Activated gamma-delta T cell (primary cell): ENCODE data around the gene AFF4.
"Not testable (repeated sequence)": the region's sequence is repeated elsewhere in the genome, so short reads cannot be mapped to it uniquely, and the experiment has no call there.

Experiments used
- DNase-seq: peaks from one replicate; lab custom pipeline; 2025; lab: John Stamatoyannopoulos, UW

The AFF4 gene

GRCh38 chr5:132886064-132886823, 77.2 kb downstream of the AFF4 start:
- DNase-seq, result no peak

DNA sequence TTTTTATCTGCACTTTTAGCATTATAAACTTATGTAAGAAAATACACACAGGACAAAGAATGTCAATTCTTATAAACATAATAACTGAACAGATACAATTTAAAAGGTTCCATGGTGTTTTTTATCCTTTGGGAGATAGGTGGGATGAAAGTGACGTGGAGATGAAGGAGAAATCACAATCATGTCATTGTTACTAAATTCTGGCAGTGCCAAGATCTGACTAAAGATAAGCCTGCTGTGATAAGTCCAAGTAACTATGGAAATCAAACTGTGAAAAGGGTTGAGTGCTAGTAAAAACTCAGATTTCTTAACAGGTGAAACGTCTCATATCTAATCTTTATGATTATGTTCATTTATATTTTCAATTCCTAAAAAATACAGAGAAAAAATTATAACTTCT, 78.9 kb downstream of the AFF4 start:
- no peak for DNase-seq

DNA sequence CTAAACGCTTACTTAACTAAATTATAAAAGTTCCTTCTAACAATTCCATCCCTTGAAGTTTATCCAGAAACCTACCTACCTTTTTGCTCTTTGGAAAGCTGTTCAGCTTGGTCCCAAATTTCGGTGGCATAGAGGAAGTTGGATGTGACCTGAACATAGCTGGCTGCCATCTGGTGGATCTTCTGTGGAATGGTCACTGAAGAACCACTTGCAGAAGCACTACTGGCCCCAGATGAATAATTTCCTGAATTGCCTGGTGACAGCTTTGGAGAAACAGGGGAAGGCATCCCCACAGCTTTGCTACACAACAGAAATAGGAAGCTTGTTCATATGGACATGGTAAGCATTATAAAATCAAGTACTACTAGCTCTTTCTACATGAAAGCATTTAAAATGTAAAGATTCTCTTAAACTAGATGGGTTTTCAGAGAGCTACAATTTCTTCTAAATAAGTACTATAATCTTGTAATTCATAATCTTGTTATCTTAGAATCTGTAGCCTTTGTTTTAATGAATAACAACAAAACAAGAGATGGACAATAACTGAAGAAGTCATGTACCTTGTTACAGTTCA, 80.1 kb downstream of the AFF4 start:
- DNase-seq, result no peak

DNA sequence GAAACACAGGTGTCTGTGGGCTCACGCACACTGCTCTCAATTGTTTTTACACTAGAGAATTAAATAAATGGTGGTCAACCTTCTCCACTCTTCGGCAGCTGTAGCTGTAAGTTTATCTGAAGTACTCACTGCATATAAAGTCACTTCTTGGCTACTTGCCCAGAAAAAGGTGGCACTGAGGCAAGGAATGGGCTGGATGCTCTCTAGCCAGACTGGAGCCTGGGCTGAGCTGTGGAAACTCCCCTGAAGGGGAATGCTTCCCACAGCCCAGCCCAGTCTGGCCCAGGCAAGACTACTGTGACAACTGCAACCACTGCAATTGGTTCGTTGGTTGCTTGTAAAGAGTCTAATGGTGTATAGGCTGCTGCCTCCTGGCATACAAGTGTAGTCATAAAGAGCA, 85.5 kb downstream of the AFF4 start:
- no peak for DNase-seq

GRCh38 chr5:132877466-132877865, 86.0 kb downstream of the AFF4 start:
- DNase-seq, result no peak

- DNase-seq, result no peak
Measured at GRCh38 chr5:132876020-132876759, 87.2 kb downstream of the AFF4 start.

DNA sequence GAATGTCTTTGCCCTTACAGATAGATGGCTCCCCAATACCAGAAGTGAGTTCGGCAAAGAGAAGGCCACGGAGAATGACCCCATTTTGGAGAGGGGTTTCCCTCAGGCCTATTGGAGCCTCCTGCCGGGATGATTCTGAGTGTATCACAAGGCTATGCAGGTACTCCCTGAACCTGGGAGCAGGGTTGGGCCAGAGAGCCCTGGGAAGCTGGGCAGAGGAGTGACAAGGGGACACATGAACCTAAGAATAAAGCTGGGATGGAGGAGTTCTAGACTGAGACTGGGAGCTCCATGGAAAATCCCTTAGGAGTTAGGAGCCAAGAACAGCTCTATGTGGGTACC, 89.5 kb downstream of the AFF4 start:
- DNase-seq, result no peak

DNA sequence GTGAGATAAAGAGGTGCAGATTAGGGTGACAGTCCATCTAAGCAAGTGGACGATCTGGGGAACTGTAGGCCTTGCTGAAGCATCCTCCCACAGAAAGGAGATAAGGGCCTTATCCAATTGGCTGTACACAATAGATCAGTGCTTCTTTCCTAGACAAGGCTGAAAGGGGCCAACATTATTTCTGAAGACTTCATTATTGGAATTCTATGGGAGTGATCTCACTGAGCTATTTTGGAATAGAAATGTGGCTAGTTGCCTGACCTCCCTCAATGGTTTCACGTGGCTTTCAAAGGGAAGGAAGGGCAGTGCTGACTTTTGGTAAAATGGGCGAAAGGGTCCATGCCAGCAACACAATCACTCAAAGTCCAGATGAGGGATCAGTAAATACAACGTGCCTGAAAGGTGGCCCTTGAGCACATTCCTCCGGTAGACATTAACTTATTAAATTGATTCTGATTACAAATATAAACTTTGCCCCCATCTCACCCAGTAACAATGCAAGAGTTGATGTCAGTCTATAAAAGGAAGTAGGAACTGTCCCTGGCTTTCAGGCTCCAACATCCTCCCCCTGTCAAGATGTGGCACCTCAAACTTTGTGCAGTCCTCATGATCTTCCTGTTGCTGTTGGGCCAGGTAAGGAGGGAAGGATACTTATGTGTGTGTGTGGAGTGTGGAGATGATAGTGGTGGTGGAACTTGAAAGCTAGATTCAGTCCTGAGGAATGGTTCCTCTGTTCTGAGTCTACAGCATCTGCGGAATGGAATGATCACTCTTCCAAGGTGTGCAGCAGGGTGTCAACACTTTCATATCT, 90.1 kb downstream of the AFF4 start, which contains the start of gene LEAP2:
Gene LEAP2, plus strand, starts transcription at position 550 of the 811 bp plus-strand sequence. Its CDS starts 27 bp downstream, at position 577.
- no peak for DNase-seq

GRCh38 chr5:132872788-132873118, 90.7 kb downstream of the AFF4 start:
- no peak for DNase-seq

DNA sequence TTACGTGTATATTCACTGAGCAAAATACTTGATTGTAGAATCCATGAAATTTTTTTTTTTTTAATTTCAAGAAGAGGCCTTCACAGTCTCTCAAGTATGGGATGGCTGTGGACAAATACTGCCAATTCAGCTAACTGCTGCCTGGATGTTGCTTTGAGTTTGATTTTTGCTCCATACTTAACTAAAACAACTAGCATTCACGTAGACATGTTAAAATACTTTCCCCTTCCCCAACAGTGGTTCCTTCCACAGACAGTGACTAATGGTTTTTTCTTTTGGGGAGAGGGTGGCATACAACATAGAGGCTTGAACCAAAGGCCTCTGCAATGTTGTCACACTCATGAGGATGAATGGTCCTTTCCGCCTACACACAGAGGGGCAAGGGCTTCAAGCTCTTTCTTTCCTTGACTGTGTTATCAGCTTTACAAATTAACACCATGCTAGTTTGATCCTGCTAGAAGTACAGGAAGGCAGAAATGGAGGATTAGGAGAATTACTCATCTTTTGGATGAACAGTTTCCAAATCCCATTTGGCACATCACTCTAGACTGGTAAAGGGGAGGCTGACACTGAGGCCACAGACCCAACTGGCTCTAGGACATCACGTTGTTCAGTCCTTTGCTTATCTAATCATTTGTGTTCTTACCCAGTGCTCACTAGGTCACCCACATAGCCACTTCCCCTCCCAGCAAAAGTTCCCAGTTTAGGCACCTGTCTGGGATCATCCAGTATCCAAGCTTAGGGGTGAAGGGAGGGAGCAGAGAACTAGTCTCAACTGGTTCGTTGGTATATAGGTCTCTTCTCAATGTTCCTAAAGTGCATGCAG, 91.8 kb downstream of the AFF4 start:
- no peak for DNase-seq

DNA sequence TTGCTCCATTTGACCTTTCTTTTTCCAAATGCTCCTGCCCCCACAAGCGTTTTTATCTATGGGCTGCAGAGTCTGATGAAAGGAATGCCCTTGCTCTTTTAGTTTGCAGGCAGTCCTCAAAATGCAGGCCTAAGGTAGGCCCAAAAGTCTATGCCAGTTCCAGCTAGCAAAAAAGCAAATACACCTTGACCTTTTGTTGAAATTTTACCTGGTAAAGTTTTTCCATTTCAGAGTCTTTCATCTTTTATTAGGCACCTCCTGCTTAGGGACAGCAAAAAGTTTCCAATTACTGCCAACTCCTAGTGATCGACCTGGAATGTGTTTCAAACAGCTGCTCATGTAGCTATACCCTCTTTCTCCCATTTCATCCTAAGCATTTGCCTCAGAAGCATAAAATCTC, 92.6 kb downstream of the AFF4 start:
- DNase-seq, result no peak

GRCh38 chr5:132868754-132869153, 94.7 kb downstream of the AFF4 start:
- no peak for DNase-seq

GRCh38 chr5:132867046-132867451, 96.4 kb downstream of the AFF4 start:
- DNase-seq, result no peak

GRCh38 chr5:132866342-132867045, 96.9 kb downstream of the AFF4 start, which contains the start of the genes GDF9 and UQCRQ:
Gene GDF9 (minus strand): TSS chr5:132866469. CDS start chr5:132864533, 1,936 bp downstream.
Gene UQCRQ (plus strand): TSS chr5:132866642. CDS start chr5:132866882, 240 bp downstream.
- DNase-seq, result peak; percentile 72

- no peak for DNase-seq
Measured at GRCh38 chr5:132865668-132866341, 97.6 kb downstream of the AFF4 start.

- DNase-seq, result no peak
Measured at GRCh38 chr5:132860742-132861141, 102.7 kb downstream of the AFF4 start.

DNA sequence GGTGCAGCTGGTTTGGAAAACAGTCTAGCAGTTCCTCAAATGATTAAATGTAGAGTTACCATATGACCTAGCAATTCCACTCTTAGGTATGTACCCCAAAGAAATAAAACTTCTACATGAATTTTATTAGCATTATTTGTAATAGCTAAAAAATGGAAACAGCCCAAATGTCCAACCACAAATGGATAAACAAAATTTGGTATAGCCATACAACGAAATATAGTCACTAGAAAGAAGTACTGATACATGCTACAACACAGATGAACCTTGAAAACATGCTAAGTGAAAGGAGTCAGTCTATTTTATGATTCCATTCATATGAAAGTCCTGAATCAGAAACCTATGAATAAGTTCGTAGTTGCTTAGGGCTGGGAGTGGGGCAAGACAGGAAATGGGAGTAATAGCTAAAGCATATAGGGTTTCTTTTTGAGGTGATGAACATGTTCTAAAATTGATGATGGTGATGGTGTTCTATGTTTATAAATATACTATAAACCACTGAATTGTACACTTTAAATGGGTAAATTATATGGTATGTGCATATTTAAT, 103.5 kb downstream of the AFF4 start:
- no peak for DNase-seq

DNA sequence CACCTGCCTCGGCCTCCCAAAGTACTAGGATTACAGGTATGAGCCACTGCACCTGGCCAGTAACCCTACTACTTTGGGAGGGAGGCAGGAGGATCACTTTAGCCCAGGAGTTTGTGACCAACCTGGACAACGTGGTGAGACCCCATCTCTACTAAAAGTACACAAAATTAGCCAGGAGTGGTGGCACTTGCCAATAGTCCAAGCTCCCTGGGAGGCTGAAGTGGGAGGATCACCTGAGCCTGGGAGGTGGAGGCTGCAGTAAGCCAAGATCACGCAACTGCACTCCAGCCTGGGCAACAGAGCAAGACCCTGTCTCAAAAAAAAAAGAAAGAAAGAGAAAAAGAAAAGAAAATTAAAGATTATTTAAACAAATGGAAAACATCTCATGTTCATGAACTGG, 107.4 kb downstream of the AFF4 start:
- no peak for DNase-seq

GRCh38 chr5:132854992-132855391, 108.4 kb downstream of the AFF4 start:
- DNase-seq, result not testable (repeated sequence)

DNA sequence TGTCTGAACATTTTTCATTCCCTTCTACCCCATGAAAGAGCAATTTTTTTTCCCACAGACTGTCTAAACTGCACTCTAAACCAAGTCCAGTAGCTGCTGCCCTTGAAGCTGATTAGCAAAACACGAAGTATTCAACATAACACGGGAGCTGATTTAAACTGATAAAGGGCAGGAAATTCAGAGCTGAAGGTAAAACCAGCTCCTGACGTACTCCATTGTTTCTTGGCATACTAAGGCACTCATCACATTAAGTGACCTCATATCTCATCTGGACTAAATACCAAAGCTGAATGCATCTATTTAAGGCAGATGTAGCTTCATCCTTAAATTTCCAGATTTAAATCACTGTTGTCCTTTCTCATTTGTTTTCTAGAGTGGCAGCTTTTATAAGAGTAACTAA, 109.1 kb downstream of the AFF4 start:
- no peak for DNase-seq
